GM18870 (cell line): Measurements from ENCODE around the gene CYLD.

ENCODE experiments used
- ATAC-seq: cut with Tn5 transposase; IDR thresholded peaks from one replicate; pipeline ENCODE4 v1.9.1; 2021; ENCODE audit warnings: moderate library complexity; ENCODE audit not compliant: unreplicated experiment

The CYLD gene

GRCh38 chr16:50841081-50841886 lies 99.4 kb downstream of the CYLD start:
- ATAC-seq, result no peak

DNA sequence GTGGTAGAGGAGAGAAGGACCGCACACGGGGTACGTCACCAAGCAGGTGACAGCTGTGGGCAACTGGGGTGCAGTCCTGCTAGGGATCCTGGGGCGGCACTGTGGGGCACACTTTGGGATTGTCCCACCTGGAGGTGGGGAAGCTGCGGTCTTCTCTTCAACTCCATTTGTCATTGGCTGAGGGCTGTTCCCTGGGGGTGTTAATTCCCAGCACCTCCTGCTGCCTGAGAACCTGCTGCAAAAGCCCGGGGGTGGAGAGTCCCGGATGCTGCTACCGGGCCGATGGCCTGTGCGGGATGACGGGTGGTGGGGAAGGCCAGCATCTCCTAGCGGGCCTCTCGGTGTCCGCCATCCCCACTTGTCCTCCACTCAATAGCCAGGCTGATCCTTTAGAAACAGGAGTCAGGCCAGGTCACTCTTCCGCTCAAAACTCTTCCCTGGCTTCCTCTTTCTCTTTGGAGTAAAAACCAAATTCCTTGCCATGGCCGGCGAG lies 100.2 kb downstream of the CYLD start:
- ATAC-seq, result no peak

- no peak for ATAC-seq
Measured at GRCh38 chr16:50842589-50842988, 100.7 kb downstream of the CYLD start.

GRCh38 chr16:50844840-50845239 lies 103.0 kb downstream of the CYLD start:
- ATAC-seq, result no peak

GRCh38 chr16:50845296-50845695 lies 103.4 kb downstream of the CYLD start:
- no peak for ATAC-seq

DNA sequence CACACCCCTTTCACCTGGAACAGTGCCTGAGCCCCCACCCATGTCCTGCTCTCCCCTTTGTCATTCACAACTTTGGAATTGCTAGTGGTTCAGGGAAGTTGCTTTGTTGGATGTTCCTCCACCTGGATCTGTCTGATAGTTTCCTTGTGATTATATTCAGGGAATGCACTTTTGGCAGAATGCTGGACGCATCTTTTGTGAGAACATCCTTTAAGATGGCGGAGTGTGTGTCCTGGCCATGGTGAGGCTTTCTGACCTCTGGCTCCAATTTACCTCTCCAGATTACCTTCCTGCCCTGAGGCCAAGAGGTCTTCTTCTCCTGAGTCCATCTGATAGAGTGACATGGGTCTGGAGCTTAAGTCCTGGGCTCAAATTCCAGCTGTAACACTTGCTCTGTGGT lies 104.6 kb downstream of the CYLD start:
- no peak for ATAC-seq

DNA sequence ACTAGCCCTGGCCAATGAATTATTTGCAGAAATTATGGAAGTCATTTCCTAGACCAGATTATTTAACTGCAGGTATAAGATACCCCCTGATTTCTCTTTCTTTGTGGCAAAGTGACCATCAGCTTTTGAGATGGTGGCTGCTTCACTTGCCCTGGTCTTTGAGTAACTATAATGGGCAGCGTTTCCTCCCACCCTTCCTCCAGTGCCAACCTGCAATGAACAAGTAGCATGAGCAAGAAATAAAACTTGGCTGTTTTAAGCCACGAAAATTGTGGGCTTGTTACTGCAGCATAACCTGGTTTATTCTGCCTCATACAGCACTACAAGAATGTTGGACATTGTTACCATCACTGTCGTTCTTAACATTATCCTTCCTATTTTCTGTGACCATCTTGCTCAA lies 105.3 kb downstream of the CYLD start:
- ATAC-seq, result no peak

DNA sequence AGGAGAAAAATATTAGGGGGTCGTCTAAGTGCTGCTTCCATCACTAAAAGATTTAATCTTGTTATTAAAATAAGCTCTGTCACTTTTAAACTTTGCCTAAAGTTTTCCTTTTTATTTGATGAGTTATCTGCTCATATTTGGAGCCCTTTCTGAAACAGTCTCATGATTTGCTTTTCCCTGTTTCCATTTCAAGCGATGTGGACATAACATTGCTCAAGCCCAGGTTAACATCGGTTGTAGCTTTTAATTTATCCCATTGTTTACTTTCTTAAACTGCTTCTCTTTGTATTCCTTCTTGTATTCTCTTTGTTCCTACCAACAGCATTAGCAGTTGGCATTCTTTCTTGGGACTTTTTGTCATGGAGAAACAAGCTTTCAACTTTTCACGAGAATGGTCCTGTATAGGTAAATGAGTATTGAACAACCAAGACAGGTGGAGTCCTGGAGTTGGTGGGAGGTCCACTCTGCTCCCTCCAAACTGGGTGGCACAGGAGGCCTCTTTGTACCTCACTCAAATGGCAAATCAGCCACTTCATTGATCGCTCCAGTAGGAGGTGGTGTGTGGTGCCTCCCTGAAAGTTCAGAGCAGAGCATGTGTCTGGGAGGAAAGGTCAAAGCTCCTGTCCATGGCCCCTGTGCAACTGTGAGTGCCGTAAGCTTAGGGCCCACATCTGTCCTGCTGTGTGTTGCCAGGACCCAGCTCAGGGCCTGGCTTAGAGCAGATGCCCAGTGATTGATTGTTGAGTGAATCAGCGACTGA lies 107.0 kb downstream of the CYLD start:
- no peak for ATAC-seq
